CD4-positive, CD25-positive, alpha-beta regulatory T cell (primary cell): ENCODE results near the gene FOCAD. TPM values are rescaled to one million over a fixed set of nuclear protein-coding genes. Genes with fewer than 3 reads are reported as not detected.

ENCODE experiments used
- ATAC-seq, 2 donors: fragments of 150-1000 bp; cut with Tn5 transposase; one replicate each; pipeline ENCODE4 v1.10.0; 2021; ENCODE audit warnings: low read depth in 2 of 2, moderate number of reproducible peaks in 2 of 2, moderate library complexity in 1 of 2
- DNase-seq, 3 donors: peaks; one replicate each; pipeline versions ENCODE4 v3.0.0 to v3.0.0-alpha.2; 2012 to 2022; ENCODE audit warnings: mixed read lengths in 1 of 3
- H3K27ac ChIP-seq: one replicate; pipeline ENCODE4 v1.7.0; 2013; ENCODE audit warnings: mild to moderate bottlenecking, low read length; ENCODE audit not compliant: insufficient read depth, poor library complexity, severe bottlenecking
- H3K27me3 ChIP-seq: one replicate; pipeline ENCODE4 v1.7.0; 2013; ENCODE audit warnings: low read length; ENCODE audit not compliant: control insufficient read depth, insufficient read depth
- H3K36me3 ChIP-seq: one replicate; pipeline ENCODE4 v1.7.0; 2013; ENCODE audit warnings: mild to moderate bottlenecking, low read length, moderate library complexity; ENCODE audit not compliant: control insufficient read depth, insufficient read depth
- H3K4me1 ChIP-seq: 2 replicates; pipeline ENCODE4 v1.7.0; 2013; ENCODE audit warnings: mild to moderate bottlenecking, low read length; ENCODE audit not compliant: insufficient read depth, control insufficient read depth, poor library complexity, severe bottlenecking
- H3K4me3 ChIP-seq: one replicate; pipeline ENCODE4 v1.7.0; 2013; ENCODE audit warnings: low read depth, mild to moderate bottlenecking, low read length, moderate library complexity
- H3K9me3 ChIP-seq, 2 experiments: 1 replicate in 1 of 2; 2 replicates in 1 of 2; pipeline ENCODE4 v1.7.0; 2013; ENCODE audit warnings: low read length in 2 of 2, mild to moderate bottlenecking in 1 of 2, moderate library complexity in 1 of 2; ENCODE audit not compliant: control insufficient read depth in 2 of 2
- H3K27ac Mint-ChIP-seq, 3 donors: one replicate each; pipeline ENCODE4 v1.8.0; 2020 to 2022; ENCODE audit warnings: mild to moderate bottlenecking in 3 of 3, mixed read lengths in 3 of 3, moderate library complexity in 2 of 3
- H3K27me3 Mint-ChIP-seq: one replicate; pipeline ENCODE4 v1.8.0; 2022; ENCODE audit warnings: mild to moderate bottlenecking, mixed read lengths
- H3K36me3 Mint-ChIP-seq: one replicate; pipeline ENCODE4 v1.8.0; 2020; ENCODE audit warnings: mixed read lengths
- H3K4me1 Mint-ChIP-seq, 4 donors: one replicate each; pipeline ENCODE4 v1.8.0; 2020 to 2022; ENCODE audit warnings: mixed read lengths in 4 of 4, mild to moderate bottlenecking in 1 of 4
- H3K4me3 Mint-ChIP-seq, 4 donors: one replicate each; pipeline ENCODE4 v1.8.0; 2020 to 2022; ENCODE audit warnings: mild to moderate bottlenecking in 4 of 4, mixed read lengths in 4 of 4, moderate library complexity in 3 of 4
- H3K9me3 Mint-ChIP-seq, 7 donors: one replicate each; pipeline ENCODE4 v1.8.0; 2020 to 2022; ENCODE audit warnings: mixed read lengths in 7 of 7, mild to moderate bottlenecking in 3 of 7, moderate library complexity in 2 of 7
- polyA plus RNA-seq, 4 donors: library from polyadenylated mRNA; unstranded; fragments of 300-500 nt; fragmentation: Illumina TruSeq; gene quantifications; one replicate each; pipeline ENCODE4 v1.2.3, GENCODE V29; 2021
- total RNA-seq: library from RNA; stranded (reverse); gene quantifications from one replicate; pipeline ENCODE4 v1.2.3, GENCODE V29; 2022

The FOCAD gene
- total and polyA plus RNA-seq, 5 donors from 2014 or later = 9.0 to 19.6 (median 13.4) TPM

DNA sequence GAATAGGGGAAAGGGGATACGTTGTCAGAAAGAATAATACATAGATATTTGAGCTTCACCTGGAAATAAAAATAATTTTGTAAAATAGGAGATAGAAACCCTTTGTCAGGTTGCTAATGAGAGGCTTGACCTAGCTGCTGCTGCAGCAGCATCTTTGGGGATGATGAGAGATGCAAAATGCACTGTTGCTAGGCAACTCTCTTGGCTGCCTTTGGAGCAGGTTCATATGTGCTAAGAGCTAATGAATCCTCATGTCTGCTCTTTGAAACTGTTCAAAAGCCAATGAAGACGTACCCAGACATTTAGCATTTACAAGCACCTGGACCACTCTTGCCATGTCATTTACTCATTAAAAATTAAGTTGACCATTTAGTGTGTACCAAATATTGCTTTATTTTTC lies 121.7 kb downstream of the FOCAD start:
- ATAC-seq (no peak), DNase-seq (no peak)
- peaks cover 0 to 7% (median 3%) of the 10 kb centered on the region in 4 donors for H3K4me1 Mint-ChIP-seq
- H3K27ac Mint-ChIP-seq = no peak overlapping the region
- H3K27me3 ChIP-seq = no peaks in the 10 kb centered on the region
- no peak overlapping the region for H3K4me3 ChIP-seq
- H3K36me3 ChIP-seq = no peaks in the 10 kb centered on the region
- H3K27ac ChIP-seq = no peak overlapping the region
- no peak overlapping the region for H3K4me3 Mint-ChIP-seq
- H3K9me3 Mint-ChIP-seq = peaks cover 0 to 1% (median 0%) of the 10 kb centered on the region in 7 donors
- no peaks in the 10 kb centered on the region for H3K4me1 ChIP-seq
- no peaks in the 10 kb centered on the region for H3K36me3 Mint-ChIP-seq
- no peaks in the 10 kb centered on the region for H3K27me3 Mint-ChIP-seq
- no peaks in the 10 kb centered on the region for H3K9me3 ChIP-seq

DNA sequence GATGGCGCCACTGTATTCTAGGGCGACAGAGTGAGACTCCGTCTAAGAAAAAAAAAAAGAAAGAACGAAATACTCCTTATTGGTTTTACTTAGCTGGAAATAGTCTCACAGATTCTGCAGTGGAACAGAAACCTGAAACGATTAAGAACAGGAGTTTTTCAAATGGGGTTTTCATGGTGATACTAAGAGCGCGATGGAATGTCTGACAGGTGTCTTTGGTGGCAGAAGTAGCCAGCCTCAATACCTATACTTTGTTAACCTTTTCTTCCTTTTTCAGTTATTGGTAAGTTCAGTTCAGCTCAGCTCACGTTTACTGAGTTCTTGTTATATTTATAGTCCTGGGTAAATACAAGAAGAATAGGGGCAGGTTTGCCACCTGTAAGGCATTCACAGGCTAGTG lies 123.9 kb downstream of the FOCAD start:
- ATAC-seq = no peak
- no peaks in the 10 kb centered on the region for H3K27me3 Mint-ChIP-seq
- no peak overlapping the region for H3K27ac Mint-ChIP-seq
- no peaks in the 10 kb centered on the region for H3K36me3 Mint-ChIP-seq
- peaks cover 0 to 1% (median 0%) of the 10 kb centered on the region in 7 donors for H3K9me3 Mint-ChIP-seq
- peaks cover 0 to 7% (median 5%) of the 10 kb centered on the region in 4 donors for H3K4me1 Mint-ChIP-seq
- Histone ChIP-seq H3K9me3 (no peaks in the 10 kb centered on the region), H3K27me3 (no peaks in the 10 kb centered on the region), H3K4me1 (no peaks in the 10 kb centered on the region), H3K36me3 (no peaks in the 10 kb centered on the region), H3K4me3 (no peak overlapping the region), H3K27ac (no peak overlapping the region)
- no peak overlapping the region for H3K4me3 Mint-ChIP-seq
- no peak for DNase-seq

DNA sequence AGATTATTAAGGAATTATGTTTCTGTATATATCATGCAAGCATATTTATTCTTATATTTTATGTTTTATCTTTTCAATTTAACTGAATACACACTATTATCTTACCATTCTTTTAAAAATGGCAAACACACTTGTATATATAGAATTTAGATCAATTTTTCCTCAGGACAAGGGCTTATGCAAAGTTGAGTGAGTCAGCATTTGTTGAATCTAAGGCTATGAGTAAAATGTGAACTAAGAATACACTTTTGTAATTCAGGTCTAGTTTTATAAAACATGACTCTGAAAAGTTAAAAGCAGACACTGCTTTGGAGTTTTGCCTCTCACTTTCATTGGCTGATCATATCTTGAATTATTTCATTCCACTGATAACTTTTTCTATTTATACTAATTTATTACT lies 127.8 kb downstream of the FOCAD start:
- Histone ChIP-seq H3K27me3 (no peaks in the 10 kb centered on the region), H3K9me3 (no peaks in the 10 kb centered on the region), H3K4me3 (no peak overlapping the region), H3K27ac (no peak overlapping the region), H3K4me1 (no peaks in the 10 kb centered on the region), H3K36me3 (no peaks in the 10 kb centered on the region)
- no peak overlapping the region for H3K27ac Mint-ChIP-seq
- DNase-seq (no peak), ATAC-seq (no peak)
- H3K4me3 Mint-ChIP-seq = no peak overlapping the region
- no peaks in the 10 kb centered on the region for H3K27me3 Mint-ChIP-seq
- no peaks in the 10 kb centered on the region for H3K9me3 Mint-ChIP-seq
- H3K36me3 Mint-ChIP-seq = no peaks in the 10 kb centered on the region
- H3K4me1 Mint-ChIP-seq = peaks cover 0 to 6% (median 1%) of the 10 kb centered on the region in 4 donors

DNA sequence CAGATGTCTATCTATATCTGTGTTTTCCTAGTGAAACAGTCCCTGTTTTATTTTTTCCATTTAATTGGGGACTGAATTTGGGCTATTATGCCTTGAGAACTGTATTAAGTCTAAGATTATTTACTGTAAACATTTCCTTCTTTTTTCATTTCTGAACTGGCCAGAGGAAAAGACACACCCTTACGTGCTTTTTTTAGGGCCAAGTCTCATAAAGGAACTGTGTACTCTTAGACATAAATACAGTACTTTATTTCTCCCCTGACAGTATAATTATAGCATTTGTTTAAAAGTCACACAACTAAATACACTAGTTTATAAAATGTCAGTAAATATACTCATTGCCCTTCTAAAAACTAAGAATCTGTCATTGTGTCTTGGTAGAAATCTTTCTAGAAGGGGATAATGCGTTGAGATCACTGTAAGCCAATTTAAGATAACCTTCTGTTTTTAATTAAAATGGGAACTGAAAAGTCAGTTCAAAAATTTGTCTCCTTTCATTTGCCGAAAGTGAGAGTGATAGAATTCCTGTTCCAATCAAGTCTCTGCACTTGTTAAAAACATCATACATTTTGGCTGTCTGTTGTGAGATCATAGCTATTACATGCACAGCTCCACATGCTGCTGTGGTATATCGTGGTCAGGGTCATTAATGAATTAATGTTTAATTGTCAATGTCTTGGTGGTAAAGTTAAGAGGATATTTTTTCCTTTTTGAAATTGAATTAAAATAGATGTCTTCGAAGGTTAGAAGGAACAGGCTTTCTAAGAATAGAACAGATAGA lies 132.1 kb downstream of the FOCAD start:
- Mint-ChIP-seq H3K27ac (no peak overlapping the region), H3K4me1 (peaks cover 0 to 3% (median 1%) of the 10 kb centered on the region in 4 donors), H3K27me3 (no peaks in the 10 kb centered on the region), H3K4me3 (no peak overlapping the region), H3K9me3 (no peaks in the 10 kb centered on the region), H3K36me3 (peaks cover 10% of the 10 kb centered on the region)
- DNase-seq (no peak), ATAC-seq (no peak)
- no peak overlapping the region for H3K27ac ChIP-seq
- no peaks in the 10 kb centered on the region for H3K27me3 ChIP-seq
- H3K4me3 ChIP-seq = no peak overlapping the region
- H3K4me1 ChIP-seq = no peaks in the 10 kb centered on the region
- no peaks in the 10 kb centered on the region for H3K36me3 ChIP-seq
- no peaks in the 10 kb centered on the region for H3K9me3 ChIP-seq

DNA sequence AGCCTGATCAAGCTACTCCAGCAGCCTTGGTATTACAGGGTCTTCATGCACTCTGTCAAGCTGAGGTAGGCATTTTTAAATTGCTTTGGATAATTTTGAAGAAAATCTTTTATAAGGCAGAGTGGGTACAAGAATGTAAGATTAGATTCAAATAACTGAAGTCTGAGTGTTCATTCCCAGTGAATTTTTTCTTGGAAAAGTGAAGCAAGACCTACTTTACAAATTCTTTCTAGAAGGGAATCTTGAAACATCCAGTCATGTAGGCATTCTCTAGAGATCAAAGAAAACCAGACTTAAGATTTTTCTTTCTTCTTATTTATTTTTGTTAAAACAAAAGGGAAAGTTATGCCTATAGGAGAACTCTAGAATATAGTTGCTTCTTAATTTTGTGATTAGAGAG lies 139.0 kb downstream of the FOCAD start:
- ATAC-seq = no peak
- H3K4me1 Mint-ChIP-seq = peaks cover 0 to 6% (median 3%) of the 10 kb centered on the region in 4 donors
- H3K27me3 ChIP-seq = no peaks in the 10 kb centered on the region
- no peak overlapping the region for H3K4me3 Mint-ChIP-seq
- H3K27ac ChIP-seq = no peak overlapping the region
- H3K9me3 Mint-ChIP-seq = peaks cover 0 to 7% (median 0%) of the 10 kb centered on the region in 7 donors
- H3K36me3 ChIP-seq = peaks cover 6% of the 10 kb centered on the region
- peaks cover 54% of the 10 kb centered on the region for H3K36me3 Mint-ChIP-seq
- no peaks in the 10 kb centered on the region for H3K27me3 Mint-ChIP-seq
- H3K9me3 ChIP-seq = no peaks in the 10 kb centered on the region
- no peaks in the 10 kb centered on the region for H3K4me1 ChIP-seq
- H3K27ac Mint-ChIP-seq = no peak overlapping the region
- no peak for DNase-seq
- H3K4me3 ChIP-seq = no peak overlapping the region

DNA sequence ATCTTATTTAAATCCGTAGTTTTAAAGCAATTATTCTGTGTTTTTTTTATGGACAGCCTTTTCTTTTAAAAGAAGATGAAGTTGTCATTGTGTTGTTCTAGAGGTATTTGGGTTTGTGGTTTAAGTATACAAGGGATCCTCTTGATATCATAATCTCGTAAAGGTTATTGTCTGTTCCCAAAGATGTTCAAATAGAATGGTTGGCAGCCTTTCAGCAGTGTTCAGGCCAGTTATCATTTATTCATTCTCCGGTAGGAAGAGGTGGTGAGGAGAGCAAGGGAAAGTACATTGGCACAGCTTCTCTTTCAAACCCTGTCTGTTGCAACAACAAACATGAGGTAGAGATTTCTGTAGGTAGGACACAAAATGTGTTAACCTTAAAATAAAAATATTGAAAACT lies 147.0 kb downstream of the FOCAD start:
- Histone ChIP-seq H3K4me3 (no peak overlapping the region), H3K27me3 (no peaks in the 10 kb centered on the region), H3K9me3 (no peaks in the 10 kb centered on the region), H3K27ac (no peak overlapping the region), H3K36me3 (peaks cover 6% of the 10 kb centered on the region), H3K4me1 (no peaks in the 10 kb centered on the region)
- H3K4me1 Mint-ChIP-seq = peaks cover 0 to 6% (median 4%) of the 10 kb centered on the region in 4 donors
- H3K4me3 Mint-ChIP-seq = no peak overlapping the region
- H3K27ac Mint-ChIP-seq = peak overlapping the region in 1 of 3 donors; percentile 15
- peaks cover 46% of the 10 kb centered on the region for H3K36me3 Mint-ChIP-seq
- no peaks in the 10 kb centered on the region for H3K27me3 Mint-ChIP-seq
- DNase-seq = no peak
- no peak for ATAC-seq
- peaks cover 0 to 7% (median 0%) of the 10 kb centered on the region in 7 donors for H3K9me3 Mint-ChIP-seq

DNA sequence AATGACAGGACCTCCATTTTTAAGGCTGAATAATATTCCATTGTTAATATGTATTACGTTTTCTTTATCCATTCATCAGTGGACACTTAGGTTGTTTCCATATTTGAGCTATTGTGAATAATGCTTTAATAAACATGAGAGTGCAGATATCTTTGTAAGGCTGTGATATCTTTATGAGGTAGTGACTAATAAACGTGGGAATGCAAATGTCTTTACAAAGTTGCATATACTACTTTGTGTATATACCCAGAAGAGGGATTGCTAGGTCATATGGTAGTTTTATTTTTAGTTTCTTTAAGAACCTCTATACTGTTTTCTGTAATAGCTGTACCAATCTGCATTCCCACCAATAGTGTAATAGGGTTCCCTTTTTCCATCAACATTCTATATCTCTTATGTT lies 148.7 kb downstream of the FOCAD start:
- H3K27me3 ChIP-seq = no peaks in the 10 kb centered on the region
- no peaks in the 10 kb centered on the region for H3K4me1 ChIP-seq
- H3K27ac ChIP-seq = no peak overlapping the region
- Mint-ChIP-seq H3K9me3 (peaks cover 0 to 3% (median 0%) of the 10 kb centered on the region in 7 donors), H3K4me1 (peaks cover 0 to 5% (median 2%) of the 10 kb centered on the region in 4 donors), H3K36me3 (peaks cover 28% of the 10 kb centered on the region), H3K4me3 (no peak overlapping the region), H3K27me3 (no peaks in the 10 kb centered on the region), H3K27ac (no peak overlapping the region)
- H3K9me3 ChIP-seq = no peaks in the 10 kb centered on the region
- no peak overlapping the region for H3K4me3 ChIP-seq
- peaks cover 2% of the 10 kb centered on the region for H3K36me3 ChIP-seq
- no peak for DNase-seq
- no peak for ATAC-seq
